Activated T-helper 1 cell treated with anti-CD3 and anti-CD28 coated beads, Interleukin-2, amount 50 U/mL, for 16 hours (primary cell): ENCODE data around the gene AGRN.

ENCODE experiments used
- DNase-seq, 2 donors: peaks; one replicate each; pipeline ENCODE4 v3.0.0-alpha.2; 2020; ENCODE audit warnings: low read depth in 1 of 2, low spot score in 1 of 2

Gene AGRN

DNA sequence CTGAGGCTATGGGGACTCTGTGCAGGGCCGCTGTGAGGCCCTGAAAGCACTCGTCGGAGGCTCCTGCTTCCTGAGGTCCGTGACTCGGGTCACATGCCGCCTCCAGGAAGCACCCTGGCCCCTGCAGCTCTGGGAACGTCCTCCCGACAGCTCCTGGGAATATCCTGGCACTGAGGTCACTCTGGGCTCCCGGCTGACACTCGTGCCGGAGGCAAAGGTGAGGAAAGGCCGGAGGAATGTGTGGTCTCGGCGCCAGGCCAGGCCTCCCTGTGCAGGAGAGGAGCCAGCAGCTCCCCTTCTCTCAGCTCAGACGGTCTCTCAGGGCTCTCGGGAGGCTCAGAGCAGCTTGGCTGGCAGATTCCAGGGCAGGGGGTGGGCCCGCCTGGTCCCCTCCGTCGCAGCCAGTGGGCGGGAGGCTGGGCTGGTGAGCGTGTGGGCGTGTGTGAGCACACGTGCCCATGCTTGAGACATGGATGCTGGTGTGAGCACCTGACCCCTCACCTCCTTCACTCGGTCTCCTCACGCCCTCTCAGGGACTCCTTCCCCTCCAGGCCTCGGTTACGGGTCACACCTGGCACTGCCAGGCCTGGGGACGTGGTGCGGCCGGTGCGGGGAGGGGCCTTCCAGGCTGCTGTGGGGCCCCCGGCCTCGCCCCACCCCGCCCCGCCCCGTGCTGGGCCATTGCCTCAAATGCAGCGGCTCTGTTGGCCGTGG is 59.6 kb downstream of the AGRN start:
- peak in 1 of 2 donors; percentile 3 for DNase-seq

DNA sequence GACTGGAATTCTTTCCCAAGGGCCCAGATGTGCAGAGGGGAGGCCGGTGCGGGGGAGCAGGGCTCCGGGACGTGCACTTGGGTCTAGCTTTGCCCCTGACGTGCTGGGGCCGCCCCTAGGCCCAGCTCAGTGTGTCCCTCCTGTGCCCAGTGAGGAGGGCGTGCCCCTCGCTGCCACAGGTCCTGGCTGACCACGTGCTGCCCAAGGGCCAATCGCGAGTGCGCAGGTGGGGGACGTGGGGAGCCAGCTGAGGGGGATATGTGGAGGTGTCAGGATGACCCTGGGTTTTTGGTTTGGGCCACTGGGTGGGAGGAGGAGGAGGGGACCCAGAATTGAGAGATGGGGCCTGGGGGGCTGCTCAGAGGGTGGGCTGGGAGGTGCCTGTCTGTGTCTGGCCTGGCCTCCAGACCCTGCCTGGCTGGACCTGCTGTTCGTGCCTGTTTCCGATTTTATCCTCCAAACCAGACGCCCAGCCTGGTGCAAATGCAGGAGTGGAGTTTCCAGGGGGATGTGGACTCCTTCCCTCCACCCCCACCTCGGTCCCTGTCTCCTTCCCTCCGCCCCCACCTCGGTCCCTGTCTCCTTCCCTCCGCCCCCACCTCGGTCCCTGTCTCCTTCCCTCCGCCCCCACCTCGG is 60.3 kb downstream of the AGRN start:
- DNase-seq, result peak in 1 of 2 donors; percentile 1

DNA sequence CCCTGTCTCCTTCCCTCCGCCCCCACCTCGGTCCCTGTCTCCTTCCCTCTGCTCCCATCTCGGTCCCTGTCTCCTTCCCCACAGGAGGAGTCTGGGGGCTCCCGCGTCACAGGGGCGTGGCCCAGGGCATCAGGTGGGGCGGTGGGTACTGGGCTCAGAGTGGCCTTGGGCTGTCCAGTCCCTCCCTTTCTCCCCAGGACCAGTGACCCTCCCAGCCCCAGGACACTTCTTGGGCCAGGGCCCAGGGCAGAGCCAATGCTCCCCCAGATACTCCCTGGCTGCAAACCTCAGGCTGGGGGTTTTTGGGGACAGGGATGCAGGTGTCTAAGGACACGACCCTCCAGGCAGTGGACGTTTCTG is 61.0 kb downstream of the AGRN start:
- no peak for DNase-seq

DNA sequence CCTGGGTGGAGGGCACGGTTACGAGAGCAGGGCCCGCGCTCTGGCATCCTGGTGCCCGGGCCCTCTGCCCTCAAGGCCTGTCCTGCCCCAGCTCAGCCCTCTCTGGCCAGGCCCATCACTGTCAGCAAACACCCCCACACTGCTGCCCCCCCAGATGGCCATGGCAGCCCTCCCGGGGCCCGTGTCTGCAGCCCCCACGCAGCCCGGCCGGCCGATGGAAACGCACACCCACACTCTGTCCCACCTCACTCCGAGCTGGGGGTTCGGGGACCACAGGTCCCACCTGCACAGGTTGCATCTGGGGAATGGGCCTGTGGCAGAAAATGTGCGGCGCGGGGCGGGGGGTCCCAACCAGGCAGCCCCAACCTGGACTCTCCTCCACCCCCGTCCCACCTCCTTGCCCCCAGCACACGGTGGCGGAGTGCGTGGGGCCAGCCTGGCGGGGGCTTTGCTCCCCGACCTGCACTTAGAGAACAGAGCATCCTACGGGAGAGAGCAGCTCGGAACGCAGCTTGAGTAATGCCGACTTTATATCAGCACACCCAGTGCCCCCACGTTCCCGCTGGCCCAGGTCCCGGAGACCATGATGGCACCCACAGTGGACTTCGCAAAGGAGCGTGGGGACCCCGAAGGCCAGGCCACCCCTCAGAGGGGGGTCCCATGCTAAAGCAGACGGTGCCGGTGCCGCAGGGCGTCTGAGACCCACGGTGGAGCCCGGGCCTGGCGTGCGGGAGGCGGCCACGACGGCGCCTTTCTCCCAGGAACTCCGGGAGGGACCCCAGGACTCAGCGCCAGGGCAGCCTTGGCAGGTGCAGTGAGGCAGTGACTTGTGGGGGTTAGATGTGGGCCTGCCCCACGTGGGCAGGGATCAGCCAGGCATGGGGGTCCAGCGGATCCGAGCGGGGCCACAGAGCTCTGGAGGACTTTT is 61.7 kb downstream of the AGRN start:
- DNase-seq, result no peak

DNA sequence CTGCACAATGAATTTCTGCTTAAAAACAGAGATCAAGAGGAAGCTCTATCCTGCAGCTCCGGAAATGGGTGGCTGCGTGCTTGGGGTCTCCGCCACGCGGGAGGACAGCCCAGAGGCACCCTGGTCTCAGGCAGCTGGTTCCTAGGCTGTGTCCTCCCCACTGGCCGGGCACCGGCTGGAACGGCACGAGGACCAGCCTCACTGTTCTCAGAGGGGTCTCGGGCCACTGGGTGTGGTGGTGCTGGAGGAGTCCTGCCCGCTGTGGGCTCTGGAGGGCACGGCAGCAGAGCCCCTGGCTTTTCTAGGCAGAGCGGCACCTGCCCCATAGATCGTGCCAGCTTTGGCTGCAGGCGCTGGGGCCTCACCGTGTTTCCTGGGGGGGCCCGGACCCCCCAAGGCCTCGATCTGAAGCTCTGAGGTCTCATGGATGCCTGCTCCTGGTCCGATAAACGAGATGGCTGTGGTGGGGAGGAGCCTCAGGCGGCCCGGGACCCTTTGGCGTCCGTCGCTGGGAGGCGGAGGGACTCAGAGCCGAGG is 62.4 kb downstream of the AGRN start:
- no peak for DNase-seq

DNA sequence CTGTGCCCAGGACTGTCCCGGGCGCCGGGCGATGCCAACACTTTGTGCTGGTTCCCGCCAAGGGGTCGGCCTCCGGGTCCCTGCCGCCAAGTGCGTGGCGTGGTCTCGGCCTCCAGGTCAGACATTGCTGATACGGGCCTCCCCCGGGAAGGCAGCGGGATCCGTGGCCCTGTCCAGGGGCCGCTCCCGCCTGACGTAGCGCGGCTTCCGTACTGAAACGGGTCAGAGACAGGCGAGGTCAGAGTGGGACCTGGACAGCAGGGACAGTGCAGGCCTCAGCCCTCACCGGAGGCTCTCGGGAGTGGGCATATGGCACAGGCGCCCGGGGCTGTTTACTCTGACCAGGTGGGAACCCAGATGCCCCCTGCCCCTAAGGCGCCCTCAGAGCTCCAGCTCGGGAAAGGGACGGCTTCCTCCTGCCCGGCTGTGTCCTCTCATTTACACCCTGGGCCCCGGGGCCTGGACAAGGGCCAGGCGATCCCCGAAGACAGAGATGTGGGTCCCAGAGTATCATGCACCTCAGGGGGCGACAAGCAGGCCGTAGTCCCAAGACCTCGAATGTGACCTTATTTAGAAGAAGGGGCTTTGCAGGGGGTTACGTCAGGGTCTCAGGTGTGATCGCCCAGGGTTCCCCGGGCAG is 63.0 kb downstream of the AGRN start:
- no peak for DNase-seq

DNA sequence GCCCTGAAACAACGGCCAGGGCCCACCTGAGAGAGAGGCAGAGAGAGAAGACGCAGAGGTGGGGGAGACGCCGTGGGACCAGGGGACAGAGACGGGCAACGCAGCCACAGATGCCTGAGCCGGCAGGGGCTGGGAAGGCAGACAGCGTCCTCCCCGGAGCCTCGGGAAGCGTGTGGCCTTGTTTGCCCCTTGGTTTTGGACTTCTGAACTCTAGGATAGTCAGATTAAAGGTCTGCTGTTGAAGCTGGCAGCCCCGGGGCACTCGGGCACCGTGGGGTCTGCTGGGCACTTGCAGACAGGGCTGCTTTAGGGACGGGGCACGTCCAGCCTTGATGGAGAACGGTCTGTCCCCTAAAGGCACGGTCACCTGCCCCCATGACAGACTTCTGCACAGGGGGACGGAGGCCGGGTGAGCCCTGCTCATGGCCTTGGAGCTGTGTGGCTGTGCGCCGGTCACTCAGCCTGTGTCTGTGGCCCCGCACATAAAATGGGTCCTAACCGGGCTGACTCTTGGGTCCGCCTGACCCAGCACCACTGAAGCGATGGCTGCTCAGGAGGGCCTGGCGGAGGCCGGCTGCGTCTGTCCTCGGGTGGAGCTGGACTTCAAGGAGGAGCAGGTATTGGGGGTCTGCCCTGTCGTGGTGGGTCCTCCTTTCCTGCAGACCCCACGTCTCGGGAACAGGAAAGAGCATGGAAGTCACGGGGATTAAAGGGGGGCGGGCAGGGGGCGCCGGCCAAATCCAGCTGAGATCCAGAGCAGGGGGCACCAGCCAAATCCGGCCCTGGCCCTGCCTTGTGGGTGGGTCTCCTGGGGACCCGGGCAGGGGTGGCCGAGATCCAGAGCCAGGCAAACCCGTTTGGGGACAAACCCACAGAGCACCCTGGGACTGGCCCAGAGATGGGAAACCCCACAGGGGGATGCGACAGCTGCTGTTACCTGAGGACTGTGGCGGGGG is 63.8 kb downstream of the AGRN start:
- DNase-seq, result no peak

DNA sequence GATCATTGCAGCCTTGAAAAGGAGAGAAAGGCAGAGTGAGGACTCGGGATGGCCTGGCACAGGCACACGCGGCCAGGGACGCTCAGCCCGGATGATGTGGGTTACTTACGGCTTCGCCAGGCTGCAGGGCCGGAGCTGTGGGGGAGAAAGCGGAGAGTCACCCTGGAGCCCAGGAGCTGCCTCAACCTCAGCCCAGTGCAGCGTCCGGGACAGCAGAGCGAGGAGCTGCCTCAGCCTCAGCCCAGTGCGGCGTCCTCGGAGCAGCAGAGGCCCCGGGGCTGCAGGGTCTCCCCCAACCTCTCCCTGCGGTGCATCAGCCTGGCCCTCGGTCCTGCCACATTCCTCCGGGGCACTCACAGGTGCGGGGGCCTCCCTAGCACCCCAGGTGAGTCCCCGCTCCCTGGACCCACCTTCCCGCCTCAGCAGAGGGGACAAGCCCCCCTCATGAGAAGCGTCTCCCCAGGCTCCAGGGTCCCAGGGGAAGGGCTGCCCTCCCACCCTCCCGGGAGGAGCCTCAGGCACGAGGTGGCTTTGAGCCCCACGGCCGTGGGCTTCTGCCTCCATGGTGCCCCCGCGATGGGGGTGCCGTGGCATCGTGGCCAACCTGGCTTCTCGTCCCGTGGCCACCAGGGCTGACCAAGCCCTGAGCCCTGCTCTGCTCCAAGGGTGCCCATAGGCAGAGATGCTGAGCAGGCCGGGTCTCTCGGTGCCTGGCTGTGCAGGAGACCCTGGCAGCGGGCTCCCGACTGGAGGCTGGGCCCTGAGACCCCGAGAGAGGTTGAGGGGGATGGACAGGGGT is 64.7 kb downstream of the AGRN start:
- no peak for DNase-seq

DNA sequence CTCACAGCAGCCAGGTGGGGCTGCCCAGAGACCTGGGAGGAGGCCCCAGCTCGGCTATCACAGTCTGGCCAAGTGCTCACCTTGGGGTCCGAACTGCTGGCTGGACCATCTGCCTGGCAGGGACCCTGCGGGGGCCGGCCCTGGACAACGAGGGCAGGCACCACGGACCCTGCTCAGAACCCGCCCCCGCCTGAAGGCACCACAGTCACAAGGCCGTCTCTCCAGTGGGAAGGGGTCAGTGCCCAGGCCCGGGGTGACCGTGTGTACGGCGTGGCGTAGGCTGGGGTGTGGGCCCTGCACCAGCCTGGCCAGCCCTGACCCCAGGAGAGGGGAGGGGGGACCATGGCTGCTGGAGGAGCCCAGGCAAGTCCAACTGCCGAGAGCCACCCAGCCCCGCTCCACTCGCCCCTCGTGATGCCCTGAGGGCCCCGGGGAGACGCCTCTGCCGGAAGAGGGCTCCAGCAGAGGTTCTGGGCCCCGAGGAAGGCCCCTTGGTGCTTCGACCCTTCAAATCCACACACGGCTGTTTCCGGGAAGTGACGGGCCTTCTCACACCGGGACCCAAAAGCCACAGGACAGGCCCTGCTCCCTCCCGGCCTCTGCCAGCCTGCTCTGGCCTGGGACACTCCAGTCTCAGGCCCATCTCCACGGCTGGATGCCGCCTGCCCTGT is 65.4 kb downstream of the AGRN start:
- DNase-seq, result no peak

DNA sequence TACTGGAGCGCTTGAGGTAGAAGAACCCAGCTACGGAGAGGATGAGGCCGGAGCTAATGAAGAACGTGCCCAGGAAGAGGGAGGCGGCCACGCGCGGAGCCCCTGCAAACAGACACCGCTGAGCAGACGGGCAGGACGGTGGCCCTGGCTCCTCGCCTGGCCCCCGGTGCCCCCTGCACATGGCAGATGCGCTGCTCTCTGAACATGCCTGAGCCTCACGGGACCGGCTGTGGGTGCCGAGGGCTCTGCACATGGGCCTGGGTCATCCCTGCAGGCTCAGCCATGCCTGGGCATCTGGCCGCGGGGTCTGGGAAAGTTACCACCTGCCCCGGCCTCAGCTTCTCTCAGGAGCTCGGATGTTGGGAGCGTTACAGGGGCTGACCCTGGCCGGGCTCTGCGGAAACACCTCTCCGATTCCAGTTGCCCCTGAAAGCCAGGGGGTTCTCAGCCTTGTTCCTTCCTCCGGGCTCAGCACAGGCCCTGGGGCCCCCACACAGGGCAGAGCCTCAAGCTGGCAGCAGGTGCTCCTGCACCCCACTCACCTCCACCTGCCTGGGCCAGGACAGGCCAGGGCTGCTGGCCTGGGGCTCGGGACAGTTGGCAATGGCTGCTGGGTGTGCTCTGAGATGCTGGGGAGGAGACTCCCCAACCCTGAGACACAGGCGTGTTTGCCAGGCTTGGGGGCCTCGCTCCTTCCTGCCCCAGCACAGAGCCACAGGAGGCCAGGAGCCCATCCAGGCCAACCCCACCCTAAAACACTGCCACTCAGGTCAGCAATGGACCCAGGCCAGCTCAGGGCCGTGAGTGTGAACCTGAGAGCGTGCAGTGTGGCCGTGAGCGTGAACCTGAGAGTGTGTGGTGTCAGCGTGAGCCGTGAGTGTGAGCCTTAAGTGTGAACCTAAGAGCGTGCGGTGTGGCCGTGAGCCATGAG is 66.3 kb downstream of the AGRN start:
- no peak for DNase-seq

DNA sequence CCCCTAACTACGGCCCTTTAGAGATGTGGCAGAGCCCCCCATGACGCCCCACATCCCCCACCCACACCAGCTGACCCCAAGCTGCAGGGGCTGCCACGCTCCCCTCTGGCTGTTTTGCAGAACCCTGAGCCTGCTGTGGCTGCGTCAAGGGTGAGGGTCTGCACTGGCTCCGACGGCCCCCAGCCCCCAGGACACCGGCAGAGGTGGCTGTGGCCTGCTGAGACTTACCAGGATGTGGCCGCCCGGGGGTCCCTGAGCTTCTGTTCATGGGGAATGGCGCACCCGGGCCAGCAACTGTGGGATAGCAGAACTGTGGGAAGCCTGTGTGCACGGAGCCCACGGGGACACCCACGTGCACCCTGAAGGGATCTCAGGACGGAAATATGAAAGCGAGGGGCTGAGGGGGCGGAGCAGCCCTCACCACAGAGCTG is 67.0 kb downstream of the AGRN start:
- no peak for DNase-seq

DNA sequence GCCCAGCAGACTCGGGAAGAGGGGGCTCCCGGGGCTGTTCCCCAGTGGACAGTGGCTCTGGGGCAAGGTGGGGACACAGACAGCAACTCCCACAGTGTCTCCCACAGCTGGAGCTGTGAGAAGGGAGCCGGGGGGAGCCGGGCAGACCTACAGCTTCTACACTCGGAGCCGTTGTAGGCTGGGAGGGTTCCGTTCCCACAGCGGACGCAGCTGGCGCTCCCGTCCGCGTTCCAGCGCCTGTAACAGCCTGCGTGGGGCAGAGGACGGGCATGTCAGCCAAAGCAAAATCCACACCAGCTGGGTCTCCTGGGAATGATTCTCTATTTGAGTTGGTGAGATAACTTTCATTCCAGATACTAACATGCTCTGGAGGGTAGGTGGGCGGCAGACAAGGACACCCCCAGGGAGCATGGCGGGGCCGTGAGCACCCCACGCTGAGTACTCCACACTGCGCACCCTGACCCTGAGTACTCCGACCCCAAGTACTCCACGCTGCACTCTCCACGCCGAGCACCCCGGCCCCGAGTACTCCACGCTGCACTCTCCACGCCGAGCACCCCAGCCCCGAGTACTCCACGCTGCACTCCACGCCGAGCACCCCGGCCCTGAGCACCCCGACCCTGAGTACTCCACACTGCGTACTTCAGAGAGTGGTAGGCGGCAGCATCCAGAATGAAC is 67.6 kb downstream of the AGRN start:
- no peak for DNase-seq

DNA sequence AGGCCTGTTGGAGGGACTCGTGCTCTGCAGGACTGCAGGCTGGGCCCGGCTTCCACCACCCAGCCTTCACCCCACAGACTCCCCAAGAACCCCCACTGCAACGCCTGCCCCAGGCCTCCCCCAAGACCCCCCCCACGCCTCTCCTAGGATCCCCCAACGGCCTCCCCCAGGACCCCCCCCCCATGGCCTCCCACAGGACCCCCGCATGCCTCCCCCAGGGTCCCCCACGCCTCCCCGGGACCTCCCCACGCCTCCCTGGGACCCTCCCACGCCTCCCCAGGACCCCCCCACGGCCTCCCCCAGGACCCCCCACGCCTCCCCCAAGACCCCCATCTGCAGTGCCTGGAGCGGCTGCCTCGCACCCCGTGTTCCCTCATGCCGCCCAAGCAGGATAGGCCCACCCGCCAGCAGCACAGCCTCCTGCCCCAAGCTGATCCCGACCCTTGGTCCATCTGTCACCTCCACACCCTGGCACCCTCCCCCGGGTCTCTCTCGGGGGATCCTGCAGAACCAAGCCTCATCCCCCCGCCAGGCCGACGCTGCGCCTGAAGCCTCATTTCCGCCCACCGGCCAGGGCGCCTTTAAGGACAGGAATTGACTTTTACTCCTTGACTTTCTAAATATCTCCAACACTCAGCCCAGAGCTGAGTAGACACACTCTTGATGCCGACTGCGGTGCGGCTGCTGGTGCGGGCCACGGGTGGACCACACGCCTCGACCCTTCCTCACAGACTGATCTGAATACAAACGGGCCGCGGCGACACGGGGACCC is 68.3 kb downstream of the AGRN start:
- no peak for DNase-seq

DNA sequence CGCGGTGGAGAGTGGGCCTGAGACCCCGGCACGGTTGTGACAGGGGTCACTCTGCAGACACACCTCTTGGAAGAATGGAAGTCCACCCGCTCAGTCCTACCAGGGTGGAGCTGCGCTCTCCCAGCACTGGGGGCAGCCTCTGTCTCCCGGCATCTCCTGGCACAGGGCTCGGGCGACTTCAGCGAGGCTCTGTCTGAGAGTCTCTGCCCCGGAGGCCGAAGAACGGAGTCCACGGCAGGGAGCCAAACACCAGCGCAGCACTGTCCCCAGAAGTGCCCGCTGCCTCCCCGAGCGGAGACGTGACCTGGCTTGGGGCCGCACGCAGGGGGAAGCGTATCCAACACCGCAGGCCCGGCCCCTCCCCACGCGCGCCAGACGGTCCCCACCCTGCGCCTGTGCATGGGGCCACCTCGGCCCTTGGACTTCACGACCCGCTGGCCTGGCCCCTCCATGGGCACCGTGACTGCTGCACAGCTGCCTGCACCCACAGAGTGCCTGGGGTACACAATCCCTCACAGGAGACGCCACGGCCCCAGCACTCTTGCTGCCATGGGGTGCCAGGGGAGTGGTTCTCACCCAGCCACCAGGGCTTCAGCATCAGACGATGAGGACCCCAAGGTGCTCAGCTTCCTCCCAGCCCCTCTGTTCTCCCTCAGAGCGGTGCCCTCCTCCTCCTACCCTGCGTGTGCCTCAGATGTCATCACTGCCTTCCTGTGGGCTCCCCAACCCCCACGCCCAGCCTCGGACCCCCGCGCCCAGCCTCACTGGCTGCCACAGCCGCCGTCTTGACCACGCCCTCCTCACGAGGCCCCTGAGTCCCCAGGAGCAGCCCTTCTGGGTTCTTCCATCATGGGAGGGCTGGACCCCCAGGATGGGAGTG is 69.1 kb downstream of the AGRN start:
- DNase-seq, result no peak

DNA sequence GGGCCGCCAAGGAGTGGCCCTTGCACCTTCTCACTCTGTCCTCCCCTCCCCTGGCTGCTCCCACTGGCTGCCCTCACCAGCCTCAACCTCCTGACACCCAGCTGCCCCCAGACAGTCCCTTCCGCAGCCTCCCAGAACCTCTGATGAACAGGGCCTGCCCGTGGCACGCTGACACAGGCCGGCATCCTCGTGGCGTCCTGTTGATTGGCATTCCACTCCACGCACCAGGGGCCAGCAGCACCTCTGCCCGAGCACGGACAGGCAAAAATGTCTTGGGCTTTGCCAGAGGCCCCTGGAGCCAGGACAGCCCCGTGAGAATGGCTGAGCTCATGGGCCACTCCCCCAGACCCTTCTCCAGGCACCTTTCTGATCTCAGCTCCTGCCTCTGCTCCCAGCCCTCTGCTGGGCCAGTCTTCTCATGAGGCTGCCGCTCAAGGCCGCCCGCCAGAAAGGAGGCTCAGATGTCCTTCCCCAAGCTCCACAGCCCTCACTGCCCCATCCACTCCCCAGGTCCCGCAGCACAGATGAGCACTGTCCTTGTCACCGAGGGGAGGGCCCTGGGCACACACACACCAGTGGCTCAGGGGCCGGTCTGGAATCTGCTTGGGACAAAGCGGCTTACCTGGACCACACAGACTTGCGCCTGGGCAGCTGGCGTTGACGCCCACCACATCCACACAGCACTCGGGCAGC is 70.0 kb downstream of the AGRN start:
- no peak for DNase-seq
